BE2C (cell line): Measurements from ENCODE around the gene UCMA. TPM values are rescaled to one million over a fixed set of nuclear protein-coding genes. Genes with fewer than 3 reads are reported as not detected.
"Not testable (repeated sequence)": the region's sequence is repeated elsewhere in the genome, so short reads cannot be mapped to it uniquely, and the experiment has no call there.

Source experiments
- DNase-seq: peaks from one replicate; pipeline ENCODE4 v3.0.0-alpha.2; 2020
- H3K27me3 ChIP-seq: fragments of 250-450 bp; sonication (Bioruptor Pico); 2 replicates; pipeline ENCODE4 v1.5.1; 2020; ENCODE audit warnings: mild to moderate bottlenecking
- H3K36me3 ChIP-seq: fragments of 250-450 bp; sonication (Bioruptor Pico); 2 replicates; pipeline ENCODE4 v1.5.1; 2020; ENCODE audit warnings: mild to moderate bottlenecking
- H3K4me1 ChIP-seq: fragments of 250-450 bp; sonication (Bioruptor Pico); 2 replicates; pipeline ENCODE4 v1.5.1; 2020
- H3K4me3 ChIP-seq: 2 replicates; pipeline ENCODE4 v1.5.1; 2011; ENCODE audit warnings: low read depth, low read length
- H3K9me3 ChIP-seq: fragments of 250-450 bp; sonication (Bioruptor Pico); 2 replicates; pipeline ENCODE4 v1.5.1; 2020
- polyA plus RNA-seq: library from polyadenylated mRNA; unstranded; fragments of >200 nt; gene quantifications from one replicate; pipeline ENCODE4 v1.2.1, GENCODE V29; 2012; ENCODE audit warnings: low read depth, missing spikeins; ENCODE audit not compliant: insufficient read length, insufficient read depth
- TF ChIP-seq, protein P1 (sequence below): IDR thresholded peaks from 2 replicates; pipeline ENCODE4 v1.5.1; 2012; ENCODE audit warnings: mild to moderate bottlenecking, low read depth, low read length

UCMA gene
- not detected for polyA plus RNA-seq

- Histone ChIP-seq H3K9me3 (no peaks in the 10 kb centered on the region), H3K4me1 (0 out of 2 replicates have a peak, but pooled peaks cover 2% of the 10 kb centered on the region), H3K27me3 (no peaks in the 10 kb centered on the region; the same call in 1 of the 2 replicates), H3K36me3 (no peaks in the 10 kb centered on the region), H3K4me3 (no peak within 1 kb of the TSS)
- TF ChIP-seq, protein P1, sequence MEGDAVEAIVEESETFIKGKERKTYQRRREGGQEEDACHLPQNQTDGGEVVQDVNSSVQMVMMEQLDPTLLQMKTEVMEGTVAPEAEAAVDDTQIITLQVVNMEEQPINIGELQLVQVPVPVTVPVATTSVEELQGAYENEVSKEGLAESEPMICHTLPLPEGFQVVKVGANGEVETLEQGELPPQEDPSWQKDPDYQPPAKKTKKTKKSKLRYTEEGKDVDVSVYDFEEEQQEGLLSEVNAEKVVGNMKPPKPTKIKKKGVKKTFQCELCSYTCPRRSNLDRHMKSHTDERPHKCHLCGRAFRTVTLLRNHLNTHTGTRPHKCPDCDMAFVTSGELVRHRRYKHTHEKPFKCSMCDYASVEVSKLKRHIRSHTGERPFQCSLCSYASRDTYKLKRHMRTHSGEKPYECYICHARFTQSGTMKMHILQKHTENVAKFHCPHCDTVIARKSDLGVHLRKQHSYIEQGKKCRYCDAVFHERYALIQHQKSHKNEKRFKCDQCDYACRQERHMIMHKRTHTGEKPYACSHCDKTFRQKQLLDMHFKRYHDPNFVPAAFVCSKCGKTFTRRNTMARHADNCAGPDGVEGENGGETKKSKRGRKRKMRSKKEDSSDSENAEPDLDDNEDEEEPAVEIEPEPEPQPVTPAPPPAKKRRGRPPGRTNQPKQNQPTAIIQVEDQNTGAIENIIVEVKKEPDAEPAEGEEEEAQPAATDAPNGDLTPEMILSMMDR = no peak
- no peak for DNase-seq
Measured at GRCh38 chr10:13234172-13234571, at the start of gene UCMA. Gene UCMA (minus strand): TSS chr10:13234374. CDS start chr10:13234258, 116 bp downstream.

DNA sequence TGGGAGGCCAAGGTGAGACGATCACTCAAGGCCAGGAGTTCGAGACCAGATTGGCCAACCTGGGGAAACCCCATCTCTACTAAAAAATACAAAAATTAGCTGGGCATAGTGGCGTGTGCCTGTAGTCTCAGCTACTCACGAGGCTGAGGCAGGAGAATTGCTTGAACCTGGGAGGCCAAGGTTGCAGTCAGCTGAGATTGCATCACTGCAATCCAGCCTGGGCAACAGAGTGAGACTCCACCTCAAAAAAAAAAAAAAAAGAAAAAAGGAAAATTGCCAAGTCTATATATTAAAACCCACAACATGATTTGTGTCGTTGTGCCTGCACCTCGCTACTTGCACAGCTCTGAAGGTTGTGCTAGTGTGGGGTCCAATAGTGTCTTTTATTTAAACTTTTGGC is 48.2 kb upstream of the UCMA start:
- DNase-seq, H3K27me3 ChIP-seq, H3K9me3 ChIP-seq, H3K4me1 ChIP-seq, H3K36me3 ChIP-seq, H3K4me3 ChIP-seq: not testable (repeated sequence)

DNA sequence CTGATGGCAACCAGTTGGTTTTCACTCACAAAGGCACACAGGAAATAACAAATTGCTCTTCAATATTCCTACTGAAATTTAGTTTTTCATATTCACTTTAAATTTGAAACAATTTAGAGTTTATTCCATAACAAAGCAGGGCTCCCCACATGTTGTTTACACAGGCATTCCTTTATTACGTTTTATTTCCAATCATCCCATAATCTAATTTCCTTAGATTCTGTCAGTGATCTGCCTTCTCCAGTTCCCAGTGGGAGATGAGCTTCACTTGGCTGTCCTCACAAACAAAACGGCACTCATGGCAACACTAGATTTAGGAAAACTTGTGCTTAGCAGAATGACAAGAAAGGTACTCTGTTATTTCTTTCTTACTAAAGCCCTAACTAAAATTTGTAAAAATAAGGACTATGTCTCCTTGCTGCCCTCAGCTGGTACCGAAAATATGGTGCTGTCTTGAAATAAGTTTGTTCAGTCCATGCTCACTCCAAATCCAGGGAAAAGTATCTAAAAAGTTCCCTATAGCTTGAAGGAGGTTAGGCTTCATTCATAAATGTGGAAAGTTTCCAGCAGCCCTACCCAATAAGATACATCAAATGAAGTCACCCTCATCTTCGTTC is 42.7 kb upstream of the UCMA start:
- Histone ChIP-seq H3K9me3 (no peaks in the 10 kb centered on the region), H3K4me1 (peaks cover 3% of the 10 kb centered on the region; the same call in 1 of the 2 replicates), H3K27me3 (no peaks in the 10 kb centered on the region), H3K4me3 (no peak overlapping the region), H3K36me3 (no peaks in the 10 kb centered on the region)
- TF ChIP-seq, protein P1 = no peak
- DNase-seq = no peak

GRCh38 chr10:13276146-13276545 is 42.0 kb upstream of the UCMA start:
- not testable (repeated sequence) for H3K27me3 ChIP-seq, H3K4me1 ChIP-seq, H3K36me3 ChIP-seq, H3K9me3 ChIP-seq, DNase-seq, H3K4me3 ChIP-seq

GRCh38 chr10:13272164-13272571 is 38.0 kb upstream of the UCMA start:
- Histone ChIP-seq H3K27me3 (no peaks in the 10 kb centered on the region), H3K36me3 (no peaks in the 10 kb centered on the region), H3K9me3 (no peaks in the 10 kb centered on the region), H3K4me1 (peaks cover 3% of the 10 kb centered on the region; the same call in 1 of the 2 replicates), H3K4me3 (peak overlapping the region; percentile 40)
- TF ChIP-seq, protein P1 = no peak
- DNase-seq = peak; percentile 38

GRCh38 chr10:13271552-13272163 is 37.5 kb upstream of the UCMA start:
- TF ChIP-seq, protein P1 = peak; percentile 74
- peak; percentile 66 for DNase-seq
- Histone ChIP-seq H3K4me3 (peak overlapping the region; percentile 40), H3K36me3 (no peaks in the 10 kb centered on the region), H3K9me3 (no peaks in the 10 kb centered on the region), H3K4me1 (peaks cover 3% of the 10 kb centered on the region; the same call in 1 of the 2 replicates), H3K27me3 (no peaks in the 10 kb centered on the region)

- Histone ChIP-seq H3K4me1 (peaks cover 3% of the 10 kb centered on the region; the same call in 1 of the 2 replicates), H3K27me3 (no peaks in the 10 kb centered on the region), H3K36me3 (no peaks in the 10 kb centered on the region), H3K4me3 (no peak overlapping the region), H3K9me3 (no peaks in the 10 kb centered on the region)
- TF ChIP-seq, protein P1 = no peak
- DNase-seq = no peak
Measured at GRCh38 chr10:13270877-13271551, 36.8 kb upstream of the UCMA start.
